GM10266 (cell line): ENCODE measurements around the gene CASZ1.

Source experiments
- DNase-seq: peaks from one replicate; pipeline ENCODE4 v3.0.0; 2012; ENCODE audit errors: extremely low spot score
- TF ChIP-seq, protein P1 (sequence below): IDR thresholded peaks from 2 replicates; pipeline ENCODE4 v1.5.1; 2012; ENCODE audit warnings: mild to moderate bottlenecking, low read depth; ENCODE audit not compliant: control insufficient read depth, insufficient read depth; ENCODE audit errors: missing control alignments

The CASZ1 gene

GRCh38 chr1:10723317-10723716 lies 73.1 kb downstream of the CASZ1 start:
- DNase-seq = no peak
- TF ChIP-seq, protein P1, sequence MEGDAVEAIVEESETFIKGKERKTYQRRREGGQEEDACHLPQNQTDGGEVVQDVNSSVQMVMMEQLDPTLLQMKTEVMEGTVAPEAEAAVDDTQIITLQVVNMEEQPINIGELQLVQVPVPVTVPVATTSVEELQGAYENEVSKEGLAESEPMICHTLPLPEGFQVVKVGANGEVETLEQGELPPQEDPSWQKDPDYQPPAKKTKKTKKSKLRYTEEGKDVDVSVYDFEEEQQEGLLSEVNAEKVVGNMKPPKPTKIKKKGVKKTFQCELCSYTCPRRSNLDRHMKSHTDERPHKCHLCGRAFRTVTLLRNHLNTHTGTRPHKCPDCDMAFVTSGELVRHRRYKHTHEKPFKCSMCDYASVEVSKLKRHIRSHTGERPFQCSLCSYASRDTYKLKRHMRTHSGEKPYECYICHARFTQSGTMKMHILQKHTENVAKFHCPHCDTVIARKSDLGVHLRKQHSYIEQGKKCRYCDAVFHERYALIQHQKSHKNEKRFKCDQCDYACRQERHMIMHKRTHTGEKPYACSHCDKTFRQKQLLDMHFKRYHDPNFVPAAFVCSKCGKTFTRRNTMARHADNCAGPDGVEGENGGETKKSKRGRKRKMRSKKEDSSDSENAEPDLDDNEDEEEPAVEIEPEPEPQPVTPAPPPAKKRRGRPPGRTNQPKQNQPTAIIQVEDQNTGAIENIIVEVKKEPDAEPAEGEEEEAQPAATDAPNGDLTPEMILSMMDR = no peak

DNA sequence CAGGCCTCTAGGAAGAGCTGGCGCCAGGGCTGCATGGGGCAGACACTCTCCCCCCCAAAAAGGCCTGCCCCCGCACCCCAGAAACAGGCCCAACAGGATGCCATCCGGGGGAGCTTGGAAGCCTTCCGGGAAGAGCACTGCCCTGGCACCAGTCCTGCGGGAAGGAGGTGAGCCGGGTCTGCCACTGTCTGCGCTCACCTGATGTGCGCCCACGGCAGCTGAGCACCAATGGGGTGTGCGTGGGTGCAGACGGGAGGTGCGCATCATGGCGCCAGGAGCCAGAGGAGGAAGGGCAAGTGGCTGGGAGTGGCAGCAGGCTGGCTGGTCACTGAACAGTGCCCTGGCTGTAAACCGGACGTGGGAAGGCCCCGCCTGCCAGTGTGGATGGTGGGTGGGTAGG lies 73.6 kb downstream of the CASZ1 start:
- TF ChIP-seq, protein P1 = no peak
- DNase-seq = no peak

DNA sequence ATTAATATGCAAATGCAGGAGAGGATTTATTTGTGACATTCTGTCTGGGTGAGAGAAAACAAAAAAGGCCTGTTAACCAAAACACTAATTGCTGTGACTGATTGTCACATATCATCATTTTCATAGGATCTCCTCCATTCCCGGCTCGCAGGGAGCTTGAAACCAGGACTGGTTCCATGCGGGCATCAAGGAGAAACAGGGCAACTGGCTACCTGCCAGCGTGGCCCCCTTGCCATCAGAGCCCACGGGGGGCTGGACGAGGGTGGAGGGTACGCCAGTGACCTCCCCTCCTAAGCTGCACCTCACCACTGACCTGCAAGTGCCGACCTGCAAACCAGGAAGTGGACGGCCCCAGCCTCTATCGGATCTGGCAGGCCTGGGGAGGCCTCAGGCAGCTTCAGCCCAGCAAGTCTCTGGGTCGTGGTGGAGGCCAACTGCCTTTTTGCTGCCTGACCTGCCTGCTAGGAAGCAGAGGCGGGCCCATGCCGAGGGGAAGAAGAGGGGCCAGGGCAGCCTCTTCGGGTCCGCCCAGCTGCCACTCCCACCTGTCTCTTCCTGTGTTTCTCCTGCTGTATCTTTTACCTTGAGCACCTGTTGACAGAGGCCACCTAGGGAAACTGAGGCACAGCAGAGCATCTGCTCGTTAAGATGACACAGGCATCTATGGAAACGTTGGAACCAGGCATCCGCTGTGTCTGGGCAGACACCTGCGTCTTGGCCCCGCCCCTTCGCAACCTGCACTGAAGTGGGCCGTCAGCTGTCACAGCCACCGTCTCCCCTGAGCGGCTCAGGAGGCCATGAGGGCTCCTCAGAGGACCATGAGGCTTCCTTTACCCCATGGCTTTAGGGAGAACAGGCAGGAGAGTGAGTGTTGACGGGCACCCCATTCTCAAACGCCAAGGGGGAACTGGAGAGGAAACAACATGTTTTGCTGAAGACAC lies 74.8 kb downstream of the CASZ1 start:
- no peak for DNase-seq
- TF ChIP-seq, protein P1 = no peak

DNA sequence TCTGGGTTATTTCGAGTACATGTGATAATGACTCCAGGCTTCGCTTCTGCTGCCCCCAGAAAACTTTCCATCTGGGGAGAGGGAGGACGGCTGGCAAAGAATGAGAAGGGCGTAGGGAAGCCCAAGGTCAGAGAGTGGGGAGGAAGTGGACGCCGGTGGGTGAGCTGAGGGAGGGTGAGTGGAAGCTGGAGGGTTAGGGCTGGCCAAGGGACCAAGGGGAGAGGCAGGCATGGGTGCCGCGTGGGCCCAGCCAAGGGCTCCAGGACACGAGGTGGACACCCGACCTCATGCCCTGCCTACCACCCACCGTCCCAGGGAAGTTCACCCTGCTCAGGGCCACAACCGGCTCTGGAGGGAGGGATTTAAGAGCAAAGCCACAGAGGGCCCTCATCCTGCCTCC lies 75.8 kb downstream of the CASZ1 start:
- TF ChIP-seq, protein P1 = no peak

DNA sequence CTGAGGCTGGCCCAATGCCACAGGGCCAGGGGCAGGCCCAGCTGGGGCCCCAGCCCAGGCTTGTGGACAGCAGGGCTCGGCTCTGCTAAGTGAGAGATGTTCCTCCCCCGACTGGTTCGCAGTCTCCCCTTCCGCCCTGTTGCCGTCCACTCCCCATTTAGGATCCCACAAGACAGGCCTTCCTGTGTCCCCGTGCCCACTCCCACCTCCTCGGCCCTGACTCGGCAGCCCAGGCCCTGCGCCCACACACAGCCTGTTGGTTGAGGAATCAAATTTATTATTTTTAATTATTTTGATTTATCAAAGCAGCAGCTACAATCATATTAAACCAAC lies 78.4 kb downstream of the CASZ1 start:
- DNase-seq = no peak
- TF ChIP-seq, protein P1 = no peak

More for the DNA sequence above, 75.8 kb downstream of the CASZ1 start:
- no peak for DNase-seq

GRCh38 chr1:10717296-10718082 lies 79.0 kb downstream of the CASZ1 start:
- TF ChIP-seq, protein P1 = no peak
- no peak for DNase-seq
